Liver (tissue), 3 donors: ENCODE results near the gene CRYBB3.

Experiments
- FOXA2 ChIP-seq: IDR thresholded peaks from 2 replicates; pipeline ENCODE4 v1.6.1; 2016; ENCODE audit warnings: antibody characterized with exemption
- GABPA ChIP-seq, 2 donors: IDR thresholded peaks in 1 of 2; conservative IDR thresholded peaks in 1 of 2; 2 replicates each; pipeline ENCODE4 v1.6.1; 2016; ENCODE audit warnings: antibody characterized with exemption in 2 of 2, mild to moderate bottlenecking in 1 of 2, moderate library complexity in 1 of 2
- JUND ChIP-seq, 2 donors: IDR thresholded peaks; 2 replicates each; pipeline ENCODE4 v1.6.1; 2016; ENCODE audit warnings: antibody characterized with exemption in 2 of 2
- RAD21 ChIP-seq, 2 donors: IDR thresholded peaks; 2 replicates each; pipeline ENCODE4 v1.6.1; 2016; ENCODE audit warnings: antibody characterized with exemption in 2 of 2, mild to moderate bottlenecking in 2 of 2
- SP1 ChIP-seq: IDR thresholded peaks from 2 replicates; pipeline ENCODE4 v1.6.1; 2018; ENCODE audit warnings: antibody characterized with exemption, mild to moderate bottlenecking
- TAF1 ChIP-seq: conservative IDR thresholded peaks from 2 replicates; pipeline ENCODE4 v1.6.1; 2016; ENCODE audit warnings: antibody characterized with exemption, mild to moderate bottlenecking
- YY1 ChIP-seq: IDR thresholded peaks from 2 replicates; pipeline ENCODE4 v1.6.1; 2016; ENCODE audit warnings: antibody characterized with exemption, mild to moderate bottlenecking
- TF ChIP-seq, protein P1 (sequence below): fragments of 150-350 bp; IDR thresholded peaks from 2 replicates; pipeline ENCODE4 v1.5.1; 2017; ENCODE audit warnings: improper control_type of control experiment, low read depth, low read length; ENCODE audit not compliant: missing input control
- TF ChIP-seq, protein P2 (sequence below): IDR thresholded peaks from 2 replicates; pipeline ENCODE4 v1.6.1; 2016; ENCODE audit warnings: antibody characterized with exemption
- TF ChIP-seq, protein P3 (sequence below): IDR thresholded peaks from 2 replicates; pipeline ENCODE4 v1.6.1; 2016; ENCODE audit warnings: antibody characterized with exemption
- donor health status: healthy.
- donor health status: healthy.

DNA sequence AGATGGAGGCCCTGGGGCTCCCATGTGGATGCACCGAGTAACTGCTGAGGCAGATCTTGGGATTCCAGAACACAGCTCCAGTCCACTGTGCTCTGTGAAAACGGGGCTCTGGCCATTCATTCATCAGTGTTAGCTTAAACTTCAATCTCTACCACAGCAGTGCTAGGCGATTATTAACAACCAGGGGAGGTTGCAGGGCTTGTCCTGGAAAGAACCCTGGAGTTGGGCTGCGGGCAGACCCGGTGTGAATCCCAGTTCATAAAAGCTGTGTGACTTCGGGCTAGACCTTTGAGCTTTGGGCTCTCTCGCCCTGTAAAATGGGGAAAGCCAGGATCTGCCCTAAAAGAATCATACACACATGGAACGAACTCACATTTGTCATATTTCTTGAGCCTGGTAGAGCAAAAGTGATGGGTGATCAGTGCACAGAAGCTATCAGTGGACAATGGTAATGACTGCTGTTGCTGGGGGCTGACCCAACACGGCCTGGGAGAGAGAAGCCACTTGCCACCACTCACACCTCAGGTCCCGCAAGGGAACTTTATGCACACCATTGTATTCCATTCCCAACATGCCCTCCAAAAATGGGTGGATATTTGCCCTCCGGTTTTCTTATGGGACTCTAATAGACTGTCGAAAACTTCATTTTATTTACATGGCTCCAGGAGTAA is 15.6 kb upstream of the CRYBB3 start:
- TF ChIP-seq, protein P1, sequence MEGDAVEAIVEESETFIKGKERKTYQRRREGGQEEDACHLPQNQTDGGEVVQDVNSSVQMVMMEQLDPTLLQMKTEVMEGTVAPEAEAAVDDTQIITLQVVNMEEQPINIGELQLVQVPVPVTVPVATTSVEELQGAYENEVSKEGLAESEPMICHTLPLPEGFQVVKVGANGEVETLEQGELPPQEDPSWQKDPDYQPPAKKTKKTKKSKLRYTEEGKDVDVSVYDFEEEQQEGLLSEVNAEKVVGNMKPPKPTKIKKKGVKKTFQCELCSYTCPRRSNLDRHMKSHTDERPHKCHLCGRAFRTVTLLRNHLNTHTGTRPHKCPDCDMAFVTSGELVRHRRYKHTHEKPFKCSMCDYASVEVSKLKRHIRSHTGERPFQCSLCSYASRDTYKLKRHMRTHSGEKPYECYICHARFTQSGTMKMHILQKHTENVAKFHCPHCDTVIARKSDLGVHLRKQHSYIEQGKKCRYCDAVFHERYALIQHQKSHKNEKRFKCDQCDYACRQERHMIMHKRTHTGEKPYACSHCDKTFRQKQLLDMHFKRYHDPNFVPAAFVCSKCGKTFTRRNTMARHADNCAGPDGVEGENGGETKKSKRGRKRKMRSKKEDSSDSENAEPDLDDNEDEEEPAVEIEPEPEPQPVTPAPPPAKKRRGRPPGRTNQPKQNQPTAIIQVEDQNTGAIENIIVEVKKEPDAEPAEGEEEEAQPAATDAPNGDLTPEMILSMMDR: no peak
- TF ChIP-seq SP1 (peak; percentile 95), TAF1 (no peak), YY1 (peak; percentile 69), GABPA (IDR thresholded peaks at IDR 0.05 in 1 of 2, conservative IDR thresholded peaks at IDR 0.05 in 1 of 2) (no peak), FOXA2 (no peak), RAD21 (IDR thresholded peaks at IDR 0.05) (peak; percentile 42 to 68), JUND (IDR thresholded peaks at IDR 0.05) (peak in 1 of 2 donors; percentile 58)
- TF ChIP-seq, protein P2, sequence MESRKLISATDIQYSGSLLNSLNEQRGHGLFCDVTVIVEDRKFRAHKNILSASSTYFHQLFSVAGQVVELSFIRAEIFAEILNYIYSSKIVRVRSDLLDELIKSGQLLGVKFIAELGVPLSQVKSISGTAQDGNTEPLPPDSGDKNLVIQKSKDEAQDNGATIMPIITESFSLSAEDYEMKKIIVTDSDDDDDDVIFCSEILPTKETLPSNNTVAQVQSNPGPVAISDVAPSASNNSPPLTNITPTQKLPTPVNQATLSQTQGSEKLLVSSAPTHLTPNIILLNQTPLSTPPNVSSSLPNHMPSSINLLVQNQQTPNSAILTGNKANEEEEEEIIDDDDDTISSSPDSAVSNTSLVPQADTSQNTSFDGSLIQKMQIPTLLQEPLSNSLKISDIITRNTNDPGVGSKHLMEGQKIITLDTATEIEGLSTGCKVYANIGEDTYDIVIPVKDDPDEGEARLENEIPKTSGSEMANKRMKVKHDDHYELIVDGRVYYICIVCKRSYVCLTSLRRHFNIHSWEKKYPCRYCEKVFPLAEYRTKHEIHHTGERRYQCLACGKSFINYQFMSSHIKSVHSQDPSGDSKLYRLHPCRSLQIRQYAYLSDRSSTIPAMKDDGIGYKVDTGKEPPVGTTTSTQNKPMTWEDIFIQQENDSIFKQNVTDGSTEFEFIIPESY: peak; percentile 34
- TF ChIP-seq, protein P3, sequence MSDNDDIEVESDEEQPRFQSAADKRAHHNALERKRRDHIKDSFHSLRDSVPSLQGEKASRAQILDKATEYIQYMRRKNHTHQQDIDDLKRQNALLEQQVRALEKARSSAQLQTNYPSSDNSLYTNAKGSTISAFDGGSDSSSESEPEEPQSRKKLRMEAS: peak; percentile 57
